Liver (tissue), 9 donors: ENCODE measurements around the gene DHRS9. TPM values are rescaled to one million over a fixed set of nuclear protein-coding genes. Genes with fewer than 3 reads are reported as not detected.
"Not testable (repeated sequence)": the region's sequence is repeated elsewhere in the genome, so short reads cannot be mapped to it uniquely, and the experiment has no call there.

Source experiments
- DNase-seq: peaks from one replicate; pipeline ENCODE4 v3.0.0-alpha.2; 2017; ENCODE audit warnings: low spot score
- H3K27ac ChIP-seq, 2 donors: one replicate each; pipeline ENCODE4 v1.7.0; 2013; ENCODE audit warnings: inconsistent platforms in 2 of 2, low read length in 2 of 2, control low read depth in 1 of 2, low read depth in 1 of 2, mild to moderate bottlenecking in 1 of 2
- H3K27me3 ChIP-seq, 4 donors: one replicate each; pipeline versions ENCODE4 v1.6.1 to v1.7.0; 2013; ENCODE audit warnings: low read length in 3 of 4, inconsistent platforms in 1 of 4, mild to moderate bottlenecking in 1 of 4, moderate library complexity in 1 of 4; ENCODE audit not compliant: control insufficient read depth in 4 of 4, insufficient read depth in 4 of 4
- H3K36me3 ChIP-seq, 4 donors: one replicate each; pipeline versions ENCODE4 v1.6.1 to v1.7.0; 2013; ENCODE audit warnings: low read length in 3 of 4, mild to moderate bottlenecking in 3 of 4, low read depth in 1 of 4, moderate library complexity in 1 of 4; ENCODE audit not compliant: control insufficient read depth in 4 of 4, insufficient read depth in 3 of 4
- H3K4me1 ChIP-seq, 4 donors: one replicate each; pipeline versions ENCODE4 v1.6.1 to v1.7.0; 2013; ENCODE audit warnings: low read length in 3 of 4, mild to moderate bottlenecking in 3 of 4, moderate library complexity in 1 of 4; ENCODE audit not compliant: control insufficient read depth in 4 of 4, insufficient read depth in 4 of 4
- H3K4me3 ChIP-seq, 3 donors: one replicate each; pipeline versions ENCODE4 v1.6.1 to v1.7.0; 2013; ENCODE audit warnings: low read length in 3 of 3, control low read depth in 1 of 3, low read depth in 1 of 3, mild to moderate bottlenecking in 1 of 3
- H3K9ac ChIP-seq, 2 donors: one replicate each; pipeline ENCODE4 v1.7.0; 2013; ENCODE audit warnings: low read length in 2 of 2, mild to moderate bottlenecking in 2 of 2, moderate library complexity in 2 of 2, control low read depth in 1 of 2, low read depth in 1 of 2
- H3K9me3 ChIP-seq, 4 donors: one replicate each; pipeline versions ENCODE4 v1.6.1 to v1.7.0; 2013; ENCODE audit warnings: low read length in 3 of 4; ENCODE audit not compliant: control insufficient read depth in 4 of 4
- ATF3 ChIP-seq: IDR thresholded peaks from 2 replicates; pipeline ENCODE4 v1.6.1; 2016; ENCODE audit warnings: antibody characterized with exemption
- EGR1 ChIP-seq, 2 donors: IDR thresholded peaks; 2 replicates each; pipeline ENCODE4 v1.6.1; 2016 to 2018; ENCODE audit warnings: antibody characterized with exemption in 2 of 2, low read depth in 2 of 2
- FOXA1 ChIP-seq: IDR thresholded peaks from 2 replicates; pipeline ENCODE4 v1.6.1; 2016; ENCODE audit warnings: antibody characterized with exemption
- GABPA ChIP-seq, 2 donors: IDR thresholded peaks in 1 of 2; conservative IDR thresholded peaks in 1 of 2; 2 replicates each; pipeline ENCODE4 v1.6.1; 2016; ENCODE audit warnings: antibody characterized with exemption in 2 of 2, mild to moderate bottlenecking in 1 of 2, moderate library complexity in 1 of 2
- JUND ChIP-seq, 2 donors: IDR thresholded peaks; 2 replicates each; pipeline ENCODE4 v1.6.1; 2016; ENCODE audit warnings: antibody characterized with exemption in 2 of 2
- RAD21 ChIP-seq, 2 donors: IDR thresholded peaks; 2 replicates each; pipeline ENCODE4 v1.6.1; 2016; ENCODE audit warnings: antibody characterized with exemption in 2 of 2, mild to moderate bottlenecking in 2 of 2
- RXRA ChIP-seq, 2 donors: IDR thresholded peaks; 2 replicates each; pipeline ENCODE4 v1.6.1; 2017 to 2018; ENCODE audit warnings: antibody characterized with exemption in 2 of 2, mild to moderate bottlenecking in 1 of 2
- SP1 ChIP-seq: IDR thresholded peaks from 2 replicates; pipeline ENCODE4 v1.6.1; 2018; ENCODE audit warnings: antibody characterized with exemption, mild to moderate bottlenecking
- TAF1 ChIP-seq: conservative IDR thresholded peaks from 2 replicates; pipeline ENCODE4 v1.6.1; 2016; ENCODE audit warnings: antibody characterized with exemption, mild to moderate bottlenecking
- WGBS: extraction: QIAGEN DNeasy Blood & Tissue Kit; methylation state at CpG from one replicate; pipeline ENCODE4 v1.1.7; 2013; 5-methylcytosine and 5-hydroxymethylcytosine counted together
- polyA plus RNA-seq, 2 donors: library from polyadenylated mRNA; stranded (reverse) in 1 of 2; unstranded in 1 of 2; fragments of 200-250 nt in 1 of 2; fragments of >200 nt in 1 of 2; fragmentation: Nextera tagmentation in 1 of 2; extraction: Ambion mirVana in 1 of 2; gene quantifications; one replicate each; pipeline versions ENCODE4 v1.2.1 to v1.2.3, GENCODE V29; 2013 to 2015
- total RNA-seq, 2 donors: library from RNA; depleted of rRNA; stranded (reverse); fragments of >200 nt; gene quantifications; one replicate each; pipeline ENCODE4 v1.2.3, GENCODE V29; 2014
- TF ChIP-seq, protein P1 (sequence below): IDR thresholded peaks from 2 replicates; pipeline ENCODE4 v1.6.1; 2016; ENCODE audit warnings: antibody characterized with exemption
- TF ChIP-seq, protein P2 (sequence below): fragments of 150-350 bp; IDR thresholded peaks from 2 replicates; pipeline ENCODE4 v1.5.1; 2017; ENCODE audit warnings: improper control_type of control experiment, low read depth, low read length; ENCODE audit not compliant: missing input control
- TF ChIP-seq, protein P3 (sequence below): IDR thresholded peaks from 2 replicates; pipeline ENCODE4 v1.6.1; 2016; ENCODE audit warnings: antibody characterized with exemption
- donor health status: healthy.
- donor health status: healthy.
- donor health status: healthy.
- donor health status: healthy.
- donor health status: healthy.

DHRS9 gene
- total and polyA plus RNA-seq, 4 donors, result 0.25 to 0.93 (median 0.63) TPM

- 34% methylated on average over 9 of the region's 9 CpGs for WGBS
- DNase-seq, result no peak
- H3K36me3 ChIP-seq, result no peaks in the 10 kb centered on the region
- no peaks in the 10 kb centered on the region for H3K27me3 ChIP-seq
- H3K9ac ChIP-seq, result no peak overlapping the region
- H3K4me1 ChIP-seq, result no peaks in the 10 kb centered on the region
- no peak overlapping the region for H3K27ac ChIP-seq
- no peak overlapping the region for H3K4me3 ChIP-seq
- no peaks in the 10 kb centered on the region for H3K9me3 ChIP-seq
- TF ChIP-seq, protein P1, sequence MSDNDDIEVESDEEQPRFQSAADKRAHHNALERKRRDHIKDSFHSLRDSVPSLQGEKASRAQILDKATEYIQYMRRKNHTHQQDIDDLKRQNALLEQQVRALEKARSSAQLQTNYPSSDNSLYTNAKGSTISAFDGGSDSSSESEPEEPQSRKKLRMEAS, result no peak
- TF ChIP-seq SP1 (no peak), RAD21 (IDR thresholded peaks at IDR 0.05) (peak; percentile 84 to 90), ATF3 (no peak)
- TF ChIP-seq, protein P2, sequence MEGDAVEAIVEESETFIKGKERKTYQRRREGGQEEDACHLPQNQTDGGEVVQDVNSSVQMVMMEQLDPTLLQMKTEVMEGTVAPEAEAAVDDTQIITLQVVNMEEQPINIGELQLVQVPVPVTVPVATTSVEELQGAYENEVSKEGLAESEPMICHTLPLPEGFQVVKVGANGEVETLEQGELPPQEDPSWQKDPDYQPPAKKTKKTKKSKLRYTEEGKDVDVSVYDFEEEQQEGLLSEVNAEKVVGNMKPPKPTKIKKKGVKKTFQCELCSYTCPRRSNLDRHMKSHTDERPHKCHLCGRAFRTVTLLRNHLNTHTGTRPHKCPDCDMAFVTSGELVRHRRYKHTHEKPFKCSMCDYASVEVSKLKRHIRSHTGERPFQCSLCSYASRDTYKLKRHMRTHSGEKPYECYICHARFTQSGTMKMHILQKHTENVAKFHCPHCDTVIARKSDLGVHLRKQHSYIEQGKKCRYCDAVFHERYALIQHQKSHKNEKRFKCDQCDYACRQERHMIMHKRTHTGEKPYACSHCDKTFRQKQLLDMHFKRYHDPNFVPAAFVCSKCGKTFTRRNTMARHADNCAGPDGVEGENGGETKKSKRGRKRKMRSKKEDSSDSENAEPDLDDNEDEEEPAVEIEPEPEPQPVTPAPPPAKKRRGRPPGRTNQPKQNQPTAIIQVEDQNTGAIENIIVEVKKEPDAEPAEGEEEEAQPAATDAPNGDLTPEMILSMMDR, result peak; percentile 90
Measured at GRCh38 chr2:169131587-169132512, 62.5 kb downstream of the DHRS9 start.

GRCh38 chr2:169134272-169134671 lies 64.9 kb downstream of the DHRS9 start:
- not testable (repeated sequence) for DNase-seq, H3K4me1 ChIP-seq, H3K27ac ChIP-seq, H3K4me3 ChIP-seq, H3K9me3 ChIP-seq, H3K36me3 ChIP-seq, H3K9ac ChIP-seq, H3K27me3 ChIP-seq
- WGBS, result 79% methylated on average over 6 of the region's 6 CpGs

DNA sequence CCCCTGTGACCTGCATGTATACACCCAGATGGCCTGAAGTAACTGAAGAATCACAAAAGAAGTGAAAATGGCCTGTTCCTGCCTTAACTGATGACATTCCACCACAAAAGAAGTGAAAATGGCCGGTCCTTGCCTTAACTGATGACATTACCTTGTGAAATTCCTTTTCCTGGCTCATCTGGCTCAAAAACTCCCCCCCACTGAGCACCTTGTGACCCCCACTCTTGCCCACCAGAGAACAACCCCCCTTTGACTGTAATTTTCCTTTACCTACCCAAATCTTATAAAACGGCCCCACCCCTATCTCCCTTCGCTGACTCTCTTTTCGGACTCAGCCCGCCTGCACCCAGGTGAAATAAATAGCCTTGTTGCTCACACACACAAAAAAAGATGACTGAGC lies 67.1 kb downstream of the DHRS9 start:
- H3K27ac ChIP-seq, H3K9ac ChIP-seq, H3K27me3 ChIP-seq, H3K9me3 ChIP-seq, H3K4me1 ChIP-seq, DNase-seq, H3K4me3 ChIP-seq, H3K36me3 ChIP-seq: not testable (repeated sequence)
- WGBS, result 73% methylated on average over 5 of the region's 5 CpGs

DNA sequence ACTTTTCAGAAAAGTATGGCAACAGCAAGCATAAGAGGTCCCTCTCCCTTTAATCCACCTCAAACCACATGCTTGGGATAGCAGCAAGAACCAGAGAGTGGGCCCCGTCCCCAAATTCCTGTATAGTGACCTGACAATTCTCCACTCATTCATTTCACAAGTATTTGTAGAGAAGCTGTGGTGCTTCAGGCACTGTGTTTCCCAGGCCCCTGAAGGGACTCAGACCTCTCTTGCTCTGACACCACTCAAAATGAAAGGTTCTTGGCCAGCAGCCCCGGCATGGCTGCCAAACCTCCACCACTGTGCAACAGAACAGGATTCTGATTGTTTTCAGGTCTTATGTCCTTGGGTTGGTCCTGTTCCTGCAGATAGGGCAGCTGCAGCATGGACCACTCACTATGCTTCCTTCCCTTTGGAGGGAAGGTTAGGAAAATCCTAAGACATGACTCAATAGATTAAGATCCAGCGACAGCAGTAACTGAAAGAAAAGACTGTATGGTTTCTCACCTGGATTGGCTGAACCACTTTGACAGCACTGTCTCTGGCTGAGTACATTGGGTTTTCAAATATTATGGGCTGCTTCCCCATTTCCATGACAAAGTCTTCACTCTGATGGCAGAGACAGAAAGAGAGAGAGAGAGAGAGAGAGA lies 67.6 kb downstream of the DHRS9 start:
- no peaks in the 10 kb centered on the region for H3K36me3 ChIP-seq
- H3K4me1 ChIP-seq, result no peaks in the 10 kb centered on the region
- TF ChIP-seq, protein P2, result no peak
- TF ChIP-seq RXRA (IDR thresholded peaks at IDR 0.05), result no peak
- no peak for TF ChIP-seq FOXA1
- TF ChIP-seq JUND (IDR thresholded peaks at IDR 0.05), result no peak
- no peak for TF ChIP-seq EGR1 (IDR thresholded peaks at IDR 0.05; ENCODE audit: low read depth in 2 of 2)
- no peak for TF ChIP-seq GABPA (IDR thresholded peaks at IDR 0.05 in 1 of 2, conservative IDR thresholded peaks at IDR 0.05 in 1 of 2)
- TF ChIP-seq, protein P3, sequence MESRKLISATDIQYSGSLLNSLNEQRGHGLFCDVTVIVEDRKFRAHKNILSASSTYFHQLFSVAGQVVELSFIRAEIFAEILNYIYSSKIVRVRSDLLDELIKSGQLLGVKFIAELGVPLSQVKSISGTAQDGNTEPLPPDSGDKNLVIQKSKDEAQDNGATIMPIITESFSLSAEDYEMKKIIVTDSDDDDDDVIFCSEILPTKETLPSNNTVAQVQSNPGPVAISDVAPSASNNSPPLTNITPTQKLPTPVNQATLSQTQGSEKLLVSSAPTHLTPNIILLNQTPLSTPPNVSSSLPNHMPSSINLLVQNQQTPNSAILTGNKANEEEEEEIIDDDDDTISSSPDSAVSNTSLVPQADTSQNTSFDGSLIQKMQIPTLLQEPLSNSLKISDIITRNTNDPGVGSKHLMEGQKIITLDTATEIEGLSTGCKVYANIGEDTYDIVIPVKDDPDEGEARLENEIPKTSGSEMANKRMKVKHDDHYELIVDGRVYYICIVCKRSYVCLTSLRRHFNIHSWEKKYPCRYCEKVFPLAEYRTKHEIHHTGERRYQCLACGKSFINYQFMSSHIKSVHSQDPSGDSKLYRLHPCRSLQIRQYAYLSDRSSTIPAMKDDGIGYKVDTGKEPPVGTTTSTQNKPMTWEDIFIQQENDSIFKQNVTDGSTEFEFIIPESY, result no peak
- no peak for TF ChIP-seq TAF1
- 88% methylated on average over 3 of the region's 3 CpGs for WGBS
- no peak overlapping the region for H3K9ac ChIP-seq
- no peaks in the 10 kb centered on the region for H3K9me3 ChIP-seq
- no peaks in the 10 kb centered on the region for H3K27me3 ChIP-seq
- H3K27ac ChIP-seq, result no peak overlapping the region
- H3K4me3 ChIP-seq, result no peak overlapping the region
- no peak for DNase-seq
